ENCODE measurements around the gene AP1S1. TPM values are rescaled to one million over a fixed set of nuclear protein-coding genes. Genes with fewer than 3 reads are reported as not detected.
"Not testable (repeated sequence)": the region's sequence is repeated elsewhere in the genome, so short reads cannot be mapped to it uniquely, and the experiment has no call there.

The AP1S1 gene
- polyA plus RNA-seq, 4 donors = 62.7 to 134 (median 87.3) TPM

DNA sequence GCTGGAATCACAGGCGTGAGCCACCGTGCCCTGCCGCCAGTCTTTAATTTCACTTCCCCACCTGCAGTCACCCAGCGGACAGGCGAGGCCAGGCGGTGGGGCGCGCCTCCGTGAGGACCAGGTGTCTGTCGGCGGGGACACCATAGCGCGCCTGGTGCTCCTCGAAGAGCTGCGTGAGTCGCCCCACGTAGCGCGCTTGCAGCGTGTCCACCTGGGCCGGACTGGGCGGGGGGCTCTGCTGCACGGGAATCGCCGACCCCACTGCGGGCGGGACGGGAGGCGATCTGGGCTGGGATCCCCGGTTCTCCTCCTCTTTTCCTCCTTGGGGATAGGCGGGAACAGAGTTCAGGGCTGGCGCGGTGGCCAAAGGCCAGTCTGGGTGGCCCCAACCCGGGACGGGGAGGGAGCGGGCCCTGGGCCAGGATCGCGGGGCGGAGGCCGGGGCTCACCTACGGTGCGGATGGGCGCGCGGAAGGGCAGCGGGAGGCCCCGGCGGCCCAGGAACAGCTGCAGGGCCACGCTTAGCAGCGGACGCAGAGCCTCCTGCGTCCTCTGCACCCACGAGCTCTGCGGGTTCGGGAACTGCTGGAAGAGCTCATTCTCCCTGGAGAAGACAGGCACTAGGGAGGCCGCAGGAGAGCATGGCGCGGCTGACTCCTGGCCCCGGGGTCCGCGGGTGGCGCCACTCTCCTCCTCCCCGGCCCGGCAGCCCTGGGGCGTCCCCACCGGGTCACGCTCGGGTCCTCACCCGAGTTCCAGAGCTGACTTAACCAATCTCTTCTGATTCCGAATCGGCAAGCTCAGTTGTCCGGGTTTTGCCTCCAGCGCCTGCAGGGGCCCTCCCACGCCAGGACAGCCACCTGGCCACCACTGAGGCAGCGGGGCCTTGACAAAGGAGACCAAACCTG is 47.7 kb downstream of the AP1S1 start:
- FAIRE-seq = no peak
- Histone ChIP-seq H3K4me3 (ENCODE audit: low read depth in 1 of 3, low read length in 3 of 3) (peak overlapping the region in 2 of 3 donors; percentile 83 to 85), H3K36me3 (ENCODE audit: control insufficient read depth in 3 of 3, insufficient read depth in 2 of 3, low read depth in 1 of 3, low read length in 3 of 3) (peaks cover 0 to 33% (median 0%) of the 10 kb centered on the region in 3 donors), H3K27ac (ENCODE audit: low read depth in 1 of 3, low read length in 2 of 3) (peak overlapping the region; percentile 75 to 97 (median 94)), H3K4me1 (ENCODE audit: control insufficient read depth in 3 of 3, insufficient read depth in 2 of 3, low read depth in 1 of 3, low read length in 2 of 3) (peaks cover 0 to 20% (median 0%) of the 10 kb centered on the region in 3 donors), H3K27me3 (ENCODE audit: control insufficient read depth in 3 of 3, insufficient read depth in 3 of 3, low read length in 3 of 3) (peaks cover 0 to 12% (median 9%) of the 10 kb centered on the region in 3 donors), H3K9me3 (ENCODE audit: control insufficient read depth in 2 of 2, insufficient read depth in 1 of 2, low read depth in 1 of 2, low read length in 1 of 2) (no peaks in the 10 kb centered on the region)
- WGBS, 3 donors = 8 to 12% (median 12%) methylated on average over 46 to 75 of the region's 75 CpGs
- DNase-seq = peak; percentile 89 to 93

DNA sequence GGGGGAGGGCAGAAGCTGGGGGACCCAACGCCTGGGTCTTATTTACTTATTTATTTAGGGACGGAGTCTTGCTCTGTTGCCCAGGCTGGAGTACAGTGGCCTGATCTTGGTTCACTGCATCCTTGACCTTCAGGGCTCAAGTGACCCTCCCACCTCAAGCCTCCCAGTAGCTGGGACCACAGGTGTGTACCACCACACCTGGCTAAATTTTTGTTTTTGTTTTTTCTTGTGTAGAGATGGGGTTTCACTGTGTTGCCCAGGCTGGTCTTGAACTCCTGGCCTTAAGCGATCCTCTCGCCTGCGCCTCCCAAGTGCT is 48.3 kb downstream of the AP1S1 start:
- H3K27me3 ChIP-seq (ENCODE audit: control insufficient read depth in 3 of 3, insufficient read depth in 3 of 3, low read length in 3 of 3) = peaks cover 0 to 12% (median 9%) of the 10 kb centered on the region in 3 donors
- 82 to 86% (median 85%) methylated on average over 5 of the region's 5 CpGs for WGBS, 3 donors
- DNase-seq (no peak), FAIRE-seq (no peak)
- H3K9me3 ChIP-seq (ENCODE audit: control insufficient read depth in 2 of 2, insufficient read depth in 1 of 2, low read depth in 1 of 2, low read length in 1 of 2) = no peaks in the 10 kb centered on the region
- H3K27ac ChIP-seq (ENCODE audit: low read depth in 1 of 3, low read length in 2 of 3) = no peak overlapping the region
- peak overlapping the region in 1 of 3 donors; percentile 85 for H3K4me3 ChIP-seq (ENCODE audit: low read depth in 1 of 3, low read length in 3 of 3)
- peaks cover 0 to 20% (median 0%) of the 10 kb centered on the region in 3 donors for H3K4me1 ChIP-seq (ENCODE audit: control insufficient read depth in 3 of 3, insufficient read depth in 2 of 3, low read depth in 1 of 3, low read length in 2 of 3)
- peaks cover 0 to 36% (median 3%) of the 10 kb centered on the region in 3 donors for H3K36me3 ChIP-seq (ENCODE audit: control insufficient read depth in 3 of 3, insufficient read depth in 2 of 3, low read depth in 1 of 3, low read length in 3 of 3)

GRCh38 chr7:101203740-101204738 is 49.8 kb downstream of the AP1S1 start:
- H3K27ac ChIP-seq (ENCODE audit: low read depth in 1 of 3, low read length in 2 of 3); H3K4me3 ChIP-seq (ENCODE audit: low read depth in 1 of 3, low read length in 3 of 3); H3K9me3 ChIP-seq (ENCODE audit: control insufficient read depth in 2 of 2, insufficient read depth in 1 of 2, low read depth in 1 of 2, low read length in 1 of 2); FAIRE-seq; DNase-seq: not testable (repeated sequence)
- Histone ChIP-seq H3K27me3 (ENCODE audit: control insufficient read depth in 3 of 3, insufficient read depth in 3 of 3, low read length in 3 of 3) (peaks cover 0 to 12% (median 9%) of the 10 kb centered on the region in 3 donors), H3K4me1 (ENCODE audit: control insufficient read depth in 3 of 3, insufficient read depth in 2 of 3, low read depth in 1 of 3, low read length in 2 of 3) (peaks cover 0 to 17% (median 0%) of the 10 kb centered on the region in 3 donors), H3K36me3 (ENCODE audit: control insufficient read depth in 3 of 3, insufficient read depth in 2 of 3, low read depth in 1 of 3, low read length in 3 of 3) (peaks cover 4 to 39% (median 4%) of the 10 kb centered on the region in 3 donors)
- 68 to 80% (median 72%) methylated on average over 22 of the region's 22 CpGs for WGBS, 3 donors

DNA sequence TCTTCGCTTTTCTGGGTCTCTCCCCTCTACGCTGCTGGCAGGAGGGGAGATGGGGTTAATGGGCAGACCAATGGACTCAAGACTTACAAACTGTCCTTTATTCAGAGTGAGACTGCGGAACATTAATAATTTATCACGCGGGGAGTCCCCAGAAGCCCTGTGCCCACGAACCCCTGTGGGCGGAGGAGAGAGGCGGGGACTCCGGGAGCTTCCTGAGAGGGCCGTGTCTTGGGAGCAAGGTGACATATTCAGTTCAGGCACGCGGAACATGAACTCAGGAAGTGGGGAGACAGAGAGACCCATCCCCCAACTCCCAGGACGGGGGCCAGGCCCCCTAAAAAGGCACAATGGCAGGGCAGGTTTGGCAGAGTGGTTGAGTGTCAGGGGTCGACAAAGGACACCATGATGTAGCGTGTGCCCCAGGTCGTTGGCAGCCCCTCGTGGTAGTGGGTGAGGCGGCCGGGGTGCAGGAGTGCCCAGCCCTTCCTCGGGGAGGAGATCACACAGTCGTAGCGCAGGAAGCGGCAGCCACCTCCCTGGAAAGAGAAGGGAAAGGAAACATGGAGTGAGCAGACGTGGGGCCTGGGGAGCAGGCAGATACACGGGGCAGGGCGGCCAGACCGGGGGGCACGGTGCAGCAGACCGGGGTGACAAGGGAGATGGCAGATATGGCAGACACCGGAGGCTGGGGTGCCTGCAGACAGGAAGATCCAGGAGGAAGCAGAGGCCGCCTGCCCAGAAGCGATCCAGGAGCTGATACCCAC is 51.8 kb downstream of the AP1S1 start:
- FAIRE-seq (no peak), DNase-seq (no peak)
- H3K27me3 ChIP-seq (ENCODE audit: control insufficient read depth in 3 of 3, insufficient read depth in 3 of 3, low read length in 3 of 3) = peaks cover 0 to 7% (median 5%) of the 10 kb centered on the region in 3 donors
- H3K36me3 ChIP-seq (ENCODE audit: control insufficient read depth in 3 of 3, insufficient read depth in 2 of 3, low read depth in 1 of 3, low read length in 3 of 3) = peaks cover 10 to 58% (median 12%) of the 10 kb centered on the region in 3 donors
- WGBS, 3 donors = 85 to 87% (median 86%) methylated on average over 31 to 32 of the region's 32 CpGs
- peaks cover 0 to 9% (median 0%) of the 10 kb centered on the region in 3 donors for H3K4me1 ChIP-seq (ENCODE audit: control insufficient read depth in 3 of 3, insufficient read depth in 2 of 3, low read depth in 1 of 3, low read length in 2 of 3)
- H3K9me3 ChIP-seq (ENCODE audit: control insufficient read depth in 2 of 2, insufficient read depth in 1 of 2, low read depth in 1 of 2, low read length in 1 of 2) = no peaks in the 10 kb centered on the region
- no peak overlapping the region for H3K4me3 ChIP-seq (ENCODE audit: low read depth in 1 of 3, low read length in 3 of 3)
- H3K27ac ChIP-seq (ENCODE audit: low read depth in 1 of 3, low read length in 2 of 3) = no peak overlapping the region

- Histone ChIP-seq H3K36me3 (ENCODE audit: control insufficient read depth in 3 of 3, insufficient read depth in 2 of 3, low read depth in 1 of 3, low read length in 3 of 3) (peaks cover 13 to 63% (median 13%) of the 10 kb centered on the region in 3 donors), H3K27me3 (ENCODE audit: control insufficient read depth in 3 of 3, insufficient read depth in 3 of 3, low read length in 3 of 3) (peaks cover 0 to 5% (median 5%) of the 10 kb centered on the region in 3 donors), H3K4me3 (ENCODE audit: low read depth in 1 of 3, low read length in 3 of 3) (no peak overlapping the region), H3K27ac (ENCODE audit: low read depth in 1 of 3, low read length in 2 of 3) (no peak overlapping the region), H3K9me3 (ENCODE audit: control insufficient read depth in 2 of 2, insufficient read depth in 1 of 2, low read depth in 1 of 2, low read length in 1 of 2) (no peaks in the 10 kb centered on the region), H3K4me1 (ENCODE audit: control insufficient read depth in 3 of 3, insufficient read depth in 2 of 3, low read depth in 1 of 3, low read length in 2 of 3) (peaks cover 0 to 5% (median 0%) of the 10 kb centered on the region in 3 donors)
- FAIRE-seq (no peak), DNase-seq (no peak)
- WGBS, 3 donors = 83 to 90% (median 88%) methylated on average over 19 of the region's 19 CpGs
Observed at GRCh38 chr7:101206665-101207042, 52.4 kb downstream of the AP1S1 start.

- Histone ChIP-seq H3K27me3 (ENCODE audit: control insufficient read depth in 3 of 3, insufficient read depth in 3 of 3, low read length in 3 of 3) (peaks cover 0 to 2% (median under 1%) of the 10 kb centered on the region in 3 donors), H3K27ac (ENCODE audit: low read depth in 1 of 3, low read length in 2 of 3) (no peak overlapping the region), H3K36me3 (ENCODE audit: control insufficient read depth in 3 of 3, insufficient read depth in 2 of 3, low read depth in 1 of 3, low read length in 3 of 3) (peaks cover 18 to 71% (median 20%) of the 10 kb centered on the region in 3 donors), H3K4me1 (ENCODE audit: control insufficient read depth in 3 of 3, insufficient read depth in 2 of 3, low read depth in 1 of 3, low read length in 2 of 3) (no peaks in the 10 kb centered on the region), H3K4me3 (ENCODE audit: low read depth in 1 of 3, low read length in 3 of 3) (no peak overlapping the region), H3K9me3 (ENCODE audit: control insufficient read depth in 2 of 2, insufficient read depth in 1 of 2, low read depth in 1 of 2, low read length in 1 of 2) (no peaks in the 10 kb centered on the region)
- DNase-seq (no peak), FAIRE-seq (no peak)
- 93 to 96% (median 94%) methylated on average over 14 to 17 of the region's 17 CpGs for WGBS, 3 donors
Observed at GRCh38 chr7:101207459-101207858, 53.2 kb downstream of the AP1S1 start.

GRCh38 chr7:101208794-101209193 is 54.5 kb downstream of the AP1S1 start:
- Histone ChIP-seq H3K27ac (ENCODE audit: low read depth in 1 of 3, low read length in 2 of 3) (no peak overlapping the region), H3K4me1 (ENCODE audit: control insufficient read depth in 3 of 3, insufficient read depth in 2 of 3, low read depth in 1 of 3, low read length in 2 of 3) (no peaks in the 10 kb centered on the region), H3K4me3 (ENCODE audit: low read depth in 1 of 3, low read length in 3 of 3) (no peak overlapping the region), H3K36me3 (ENCODE audit: control insufficient read depth in 3 of 3, insufficient read depth in 2 of 3, low read depth in 1 of 3, low read length in 3 of 3) (peaks cover 20 to 83% (median 22%) of the 10 kb centered on the region in 3 donors), H3K27me3 (ENCODE audit: control insufficient read depth in 3 of 3, insufficient read depth in 3 of 3, low read length in 3 of 3) (no peaks in the 10 kb centered on the region), H3K9me3 (ENCODE audit: control insufficient read depth in 2 of 2, insufficient read depth in 1 of 2, low read depth in 1 of 2, low read length in 1 of 2) (no peaks in the 10 kb centered on the region)
- no peak for DNase-seq
- FAIRE-seq = no peak
- WGBS, 3 donors = 89 to 94% (median 94%) methylated on average over 14 of the region's 14 CpGs
